ENCODE measurements around the gene ANGPTL7.
A peak's percentile ranks its signal among the peaks of the same experiment; 100 is the strongest.
"Not testable (repeated sequence)": the region's sequence is repeated elsewhere in the genome, so short reads cannot be mapped to it uniquely, and the experiment has no call there.

ANGPTL7 gene, protein sequence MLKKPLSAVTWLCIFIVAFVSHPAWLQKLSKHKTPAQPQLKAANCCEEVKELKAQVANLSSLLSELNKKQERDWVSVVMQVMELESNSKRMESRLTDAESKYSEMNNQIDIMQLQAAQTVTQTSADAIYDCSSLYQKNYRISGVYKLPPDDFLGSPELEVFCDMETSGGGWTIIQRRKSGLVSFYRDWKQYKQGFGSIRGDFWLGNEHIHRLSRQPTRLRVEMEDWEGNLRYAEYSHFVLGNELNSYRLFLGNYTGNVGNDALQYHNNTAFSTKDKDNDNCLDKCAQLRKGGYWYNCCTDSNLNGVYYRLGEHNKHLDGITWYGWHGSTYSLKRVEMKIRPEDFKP

DNA sequence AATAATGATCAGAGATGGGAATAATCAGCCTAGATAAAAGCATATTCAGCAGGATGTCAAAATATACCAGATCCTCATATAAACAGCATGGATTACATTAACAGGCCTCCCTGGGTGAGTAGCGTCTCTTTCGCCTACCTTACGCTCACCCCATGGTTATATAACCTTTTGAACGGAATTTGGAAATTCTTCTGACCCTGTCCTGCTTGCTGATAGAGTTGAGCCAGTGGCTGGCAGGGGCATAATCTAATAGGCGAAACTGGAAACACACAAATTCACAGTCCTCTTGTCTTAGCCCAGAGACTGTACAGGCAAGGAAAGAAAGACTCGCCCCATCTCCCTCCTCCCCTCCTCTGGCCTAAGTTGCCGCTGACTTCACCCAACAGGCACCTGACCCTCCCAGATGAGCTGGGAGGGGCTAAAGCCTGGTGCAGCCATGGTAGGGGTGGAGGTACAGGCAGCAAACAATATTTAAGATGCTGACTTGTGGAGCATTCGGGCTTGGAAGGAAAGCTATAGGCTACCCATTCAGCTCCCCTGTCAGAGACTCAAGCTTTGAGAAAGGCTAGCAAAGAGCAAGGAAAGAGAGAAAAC, at the start of gene ANGPTL7:
Gene ANGPTL7 (plus strand): TSS at position 498 of the 594 bp plus-strand sequence. CDS start 225 bp downstream, outside the sequence.
- DNase-seq, result no peak

DNA sequence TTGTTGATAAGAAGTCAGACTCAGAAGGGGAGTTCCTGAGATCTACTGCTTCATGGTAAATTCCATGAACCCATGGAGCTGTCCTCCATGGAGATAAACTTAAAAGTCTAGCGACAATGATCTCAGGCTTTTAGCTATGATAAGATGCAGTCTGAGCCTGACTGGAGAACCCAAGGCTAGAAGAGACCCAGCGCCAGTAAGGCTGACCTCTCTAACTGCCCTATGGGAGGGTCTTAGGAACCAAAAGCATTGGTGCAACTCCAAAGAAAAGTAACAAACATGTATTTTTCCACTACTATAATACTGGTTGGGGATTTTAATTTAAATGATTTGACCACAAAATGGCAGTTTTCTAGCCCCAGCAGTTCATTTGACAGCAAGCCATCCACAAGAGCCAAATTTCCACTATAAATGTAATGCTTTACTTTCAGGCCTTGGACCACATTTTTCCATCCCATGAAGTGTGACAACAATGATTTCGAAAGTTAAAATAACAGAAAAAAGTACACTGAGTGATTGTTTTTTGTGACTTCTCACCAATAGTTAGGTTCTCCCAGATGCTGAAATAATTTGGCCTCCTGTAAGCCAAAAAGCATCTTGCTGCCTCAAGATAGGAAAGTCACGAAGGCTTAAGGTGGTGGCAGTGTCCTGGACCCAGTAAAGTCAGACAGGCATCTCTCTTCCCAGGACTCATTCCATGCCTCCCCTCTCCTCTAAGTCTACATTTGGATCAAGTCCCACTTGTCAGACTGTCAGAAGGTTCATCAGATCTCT, 46.4 kb upstream of the ANGPTL7 start:
- no peak for DNase-seq

DNA sequence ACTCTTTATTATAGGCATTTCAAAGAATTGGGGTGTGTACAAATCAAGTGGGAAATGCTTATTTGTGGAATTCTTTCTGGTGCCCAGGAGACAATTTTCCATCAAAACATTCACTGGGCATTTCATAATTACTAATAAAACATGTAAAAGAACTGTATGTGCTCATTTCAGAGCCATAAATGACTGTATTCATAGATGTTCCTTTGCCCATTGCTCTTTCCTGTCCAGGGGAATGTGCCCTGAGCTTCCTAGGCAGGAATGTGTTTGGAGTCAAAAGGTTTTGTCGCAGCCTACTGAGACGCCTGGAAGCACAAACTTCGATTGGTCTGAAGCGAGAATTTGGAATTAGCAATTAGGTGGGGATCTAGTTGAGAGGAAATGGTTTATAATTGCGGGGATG, 45.8 kb upstream of the ANGPTL7 start:
- no peak for DNase-seq

DNA sequence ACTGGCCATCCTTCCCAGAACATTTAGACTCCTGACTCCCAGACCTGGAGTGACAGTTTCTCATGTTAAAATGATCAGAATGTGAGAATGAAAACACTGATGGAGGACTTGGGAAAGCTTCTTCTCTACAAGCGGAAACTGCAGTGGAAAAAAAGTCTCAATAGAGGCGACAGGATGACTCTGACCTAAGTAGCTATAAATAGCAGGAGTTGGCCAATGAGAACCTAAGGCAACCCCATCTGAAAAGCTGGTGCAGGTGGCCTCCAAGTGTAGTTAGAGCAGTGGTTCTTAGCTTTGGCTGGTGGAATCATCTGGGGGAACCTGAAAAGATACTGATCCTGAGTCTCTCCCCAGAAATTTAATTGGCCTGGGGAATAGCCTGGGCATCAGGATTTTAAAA, 45.2 kb upstream of the ANGPTL7 start:
- DNase-seq, result peak in 1 of 14 donors; percentile 59

DNA sequence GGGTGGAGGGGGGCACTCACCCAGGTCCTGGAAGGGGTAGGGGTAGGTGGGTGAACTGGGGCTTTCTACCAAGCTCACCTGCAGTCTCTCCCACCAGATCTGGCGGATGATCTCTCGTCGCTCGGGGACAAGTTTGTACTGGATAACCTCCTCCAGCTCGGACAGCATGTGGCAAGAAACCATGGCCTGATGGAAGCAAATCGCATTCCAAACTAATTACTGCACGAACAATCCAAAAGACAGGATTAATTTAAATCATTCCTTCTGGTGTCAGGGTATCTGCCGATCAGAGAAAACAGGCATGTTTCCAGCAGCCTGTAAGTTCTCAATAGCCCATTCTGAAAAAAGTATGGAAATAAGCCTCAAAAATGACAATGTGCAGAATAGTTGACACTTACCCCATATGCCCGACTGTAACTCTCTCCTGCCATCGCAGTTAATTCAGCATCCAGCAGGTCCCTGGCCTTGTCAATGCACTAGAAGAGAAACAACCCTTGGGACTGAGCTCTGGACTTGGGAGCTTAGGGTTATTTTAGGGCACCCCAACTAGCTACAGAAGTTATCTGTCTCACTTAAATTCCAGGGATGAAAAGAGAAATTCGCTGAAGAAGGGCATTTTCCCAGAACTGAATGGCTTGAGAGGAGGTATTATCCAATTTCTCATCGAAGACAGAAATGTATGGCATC, 44.4 kb upstream of the ANGPTL7 start:
- DNase-seq, result peak in 1 of 14 donors; percentile 42

DNA sequence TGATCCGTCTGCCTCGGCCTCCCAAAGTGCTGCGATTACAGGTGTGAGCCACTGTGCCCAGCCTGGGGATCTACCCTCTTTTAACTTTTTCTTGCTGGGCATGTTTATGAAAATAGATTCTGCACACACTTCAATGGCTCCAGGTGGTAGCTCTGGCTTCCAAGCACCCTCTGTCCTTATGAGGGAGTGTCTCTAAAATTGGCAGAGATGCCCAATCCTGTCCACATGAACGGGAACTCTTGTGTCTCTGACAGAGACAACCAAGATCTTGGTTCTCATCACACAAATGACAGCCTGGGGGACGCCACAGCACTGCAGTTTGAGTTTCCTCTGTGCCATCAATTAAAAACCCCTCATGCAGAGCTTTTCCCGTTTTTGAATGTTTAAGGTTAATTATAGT, 43.4 kb upstream of the ANGPTL7 start:
- peak in 1 of 14 donors; percentile 79 for DNase-seq

DNA sequence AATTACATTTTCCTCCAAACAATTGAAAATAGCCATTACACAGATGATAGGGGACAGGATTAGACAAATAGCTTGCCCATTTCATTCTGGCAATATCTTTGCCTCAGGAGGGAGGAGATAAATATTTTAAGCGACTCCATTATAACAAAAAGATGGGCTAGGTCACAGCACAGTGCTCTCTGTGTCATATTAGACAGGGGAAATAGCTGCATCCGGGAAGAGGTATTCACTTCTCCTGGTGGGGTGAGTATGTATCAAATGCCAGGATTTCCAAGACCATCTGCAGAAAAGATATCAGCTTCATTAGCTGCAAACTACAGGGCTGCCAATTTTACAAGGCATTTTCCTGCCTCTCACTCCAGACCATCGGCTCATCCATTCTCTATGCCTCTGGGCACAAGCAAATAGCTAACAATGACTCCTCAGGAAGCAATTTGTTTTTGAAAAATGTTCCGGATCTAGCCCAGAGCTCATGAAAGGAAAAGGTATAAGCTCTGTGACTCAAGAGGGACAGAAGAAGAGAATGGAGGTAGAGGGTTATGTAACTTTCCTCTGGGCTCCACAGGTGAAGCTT, 41.9 kb upstream of the ANGPTL7 start:
- DNase-seq, result peak in 1 of 14 donors; percentile 85

DNA sequence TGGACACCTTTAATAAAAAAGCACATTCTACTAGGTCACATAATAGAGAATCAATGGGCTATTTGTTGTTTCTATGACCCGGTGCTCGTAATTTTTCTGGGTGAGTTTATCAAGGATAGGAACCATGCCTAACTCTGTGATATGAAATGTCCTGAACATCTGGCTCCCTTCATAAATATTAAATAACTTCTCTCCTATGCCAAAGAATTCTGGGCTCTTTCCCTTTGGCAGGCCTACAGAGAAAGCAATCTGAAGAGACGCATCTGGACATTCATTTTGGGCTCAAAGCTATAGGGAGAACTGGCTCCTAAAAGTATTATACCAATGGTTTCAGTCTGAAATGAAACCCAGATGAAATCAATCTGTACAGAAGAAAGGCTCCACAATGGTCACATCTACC, 38.8 kb upstream of the ANGPTL7 start:
- DNase-seq, result no peak

DNA sequence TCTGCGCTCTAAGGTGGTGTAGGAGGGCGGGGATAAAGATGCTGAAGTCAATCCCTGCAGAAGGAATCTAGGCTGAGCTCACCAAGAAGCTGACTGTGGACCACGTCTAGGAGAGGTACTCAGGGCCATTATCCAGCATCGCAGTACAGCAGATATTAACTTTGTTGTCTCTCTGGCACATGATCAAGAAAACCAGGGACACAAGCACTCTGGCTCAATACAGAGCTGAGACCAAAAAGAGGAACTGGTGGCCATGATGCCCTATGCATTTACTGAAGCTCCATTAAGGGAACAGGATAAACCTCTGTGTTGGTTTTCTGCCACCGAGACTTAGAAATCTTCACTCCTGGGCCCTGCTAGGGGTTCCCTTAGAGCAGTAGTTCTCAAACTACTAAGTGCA, 38.0 kb upstream of the ANGPTL7 start:
- DNase-seq, result no peak

DNA sequence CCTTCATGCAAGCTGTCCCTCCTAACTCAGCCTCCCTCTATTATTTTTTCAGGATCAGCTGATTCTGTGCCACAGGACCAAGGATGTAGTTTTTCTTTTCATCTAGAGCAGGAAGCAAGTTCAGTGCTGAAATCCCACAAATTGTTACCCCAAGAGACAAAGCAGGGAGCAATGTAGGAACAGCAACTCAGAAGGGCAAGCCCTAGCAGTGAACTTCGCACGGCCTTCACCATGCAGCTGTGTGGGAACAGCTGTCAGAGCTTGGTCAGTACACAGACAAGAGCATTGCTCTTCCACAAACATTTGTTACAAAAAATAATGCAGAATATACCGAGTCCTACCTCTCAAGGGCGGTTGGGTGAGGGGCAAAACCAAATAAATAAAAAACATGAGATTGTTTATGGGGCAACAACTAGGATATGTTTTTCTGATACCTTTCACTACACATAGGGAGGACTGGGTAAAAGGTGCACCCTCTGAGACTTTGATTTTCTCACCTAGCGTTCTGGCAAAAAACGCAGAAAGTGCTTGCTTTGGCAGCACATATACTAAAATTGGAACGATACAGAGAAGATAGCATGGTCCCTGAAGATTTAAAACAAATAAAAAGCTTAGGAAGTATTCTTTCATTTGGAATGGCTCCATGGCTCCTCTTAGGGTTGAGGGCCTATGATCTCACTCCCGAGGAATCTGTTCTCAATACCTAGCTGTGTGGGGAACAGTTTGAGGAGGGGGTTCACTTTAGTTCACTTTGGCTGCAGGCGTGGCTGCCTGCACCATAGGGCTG, 37.1 kb upstream of the ANGPTL7 start:
- DNase-seq, result no peak

DNA sequence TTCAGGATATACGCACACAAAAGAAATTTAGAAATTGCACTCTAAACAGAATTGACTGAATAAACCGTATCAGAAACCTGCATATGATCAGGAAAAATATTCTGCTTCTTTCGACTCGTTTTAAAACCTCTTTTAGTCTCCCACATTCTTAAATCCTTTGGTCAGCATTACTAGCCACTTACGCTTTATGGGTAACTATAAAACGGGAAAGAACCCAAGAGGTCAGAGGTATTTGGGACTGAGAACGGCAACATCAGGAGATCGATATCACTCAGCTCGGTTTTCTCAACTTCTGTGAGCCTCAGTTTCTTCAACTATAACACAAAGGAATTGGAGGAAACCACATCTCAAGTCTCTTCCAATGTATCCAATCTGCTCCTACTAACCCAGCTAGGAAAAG, 36.4 kb upstream of the ANGPTL7 start:
- no peak for DNase-seq

DNA sequence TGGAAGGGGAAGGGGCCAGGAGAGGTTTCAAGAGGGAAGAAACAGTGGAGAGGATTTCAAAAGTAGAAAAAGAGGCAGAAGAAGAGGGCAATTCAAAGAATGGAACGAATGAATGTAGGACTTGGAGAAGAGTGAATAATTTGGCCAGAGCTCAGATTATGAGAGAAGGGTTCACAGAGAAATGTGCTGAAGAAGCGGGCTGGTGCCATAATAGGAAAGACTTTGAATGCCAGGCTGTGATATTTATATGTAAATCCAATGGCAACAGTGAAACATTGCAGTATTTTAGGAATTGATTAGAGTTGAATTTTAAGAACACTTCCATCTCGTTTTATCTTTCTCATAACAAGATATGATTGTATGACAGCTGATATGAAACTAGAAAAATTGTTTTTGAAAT, 36.0 kb upstream of the ANGPTL7 start:
- no peak for DNase-seq

DNA sequence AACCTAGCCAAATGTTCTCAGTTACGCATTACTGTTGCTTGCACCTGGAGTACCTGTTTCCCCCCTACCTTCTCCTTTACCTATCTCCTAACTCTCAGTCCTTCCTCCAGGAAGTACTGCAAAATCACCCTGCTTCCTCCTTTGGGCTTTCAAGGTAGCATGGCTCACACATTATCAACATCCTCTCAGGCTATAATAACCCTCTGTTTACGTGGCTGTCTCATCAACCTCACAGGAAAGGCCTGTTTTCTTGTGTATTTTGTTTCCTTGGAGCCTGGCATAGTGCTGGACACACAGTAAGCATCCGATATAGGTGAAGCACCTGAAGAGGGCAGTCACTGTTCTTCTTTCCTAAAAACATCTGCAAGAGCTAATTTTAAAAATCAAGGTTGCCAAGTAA, 32.7 kb upstream of the ANGPTL7 start:
- DNase-seq, result no peak

DNA sequence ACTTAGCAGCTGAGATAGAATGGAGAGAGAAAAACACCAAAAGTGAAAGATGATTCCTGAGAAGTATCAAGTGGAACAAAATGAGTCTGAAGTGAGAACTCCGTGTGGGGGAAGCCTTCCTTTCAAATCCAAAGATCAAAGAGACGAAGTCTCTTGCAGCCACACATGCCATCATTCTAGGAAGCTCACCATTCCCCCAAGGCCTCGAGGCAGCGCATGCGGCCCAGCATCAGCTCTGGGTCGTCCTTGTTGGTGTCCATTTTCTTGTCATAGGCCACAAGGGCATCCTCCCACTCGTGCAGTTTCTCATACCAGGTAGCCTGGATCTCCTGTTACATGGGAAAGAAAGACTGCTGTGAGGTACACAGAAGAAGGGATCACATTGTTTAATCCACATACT, 32.2 kb upstream of the ANGPTL7 start:
- DNase-seq, result no peak

DNA sequence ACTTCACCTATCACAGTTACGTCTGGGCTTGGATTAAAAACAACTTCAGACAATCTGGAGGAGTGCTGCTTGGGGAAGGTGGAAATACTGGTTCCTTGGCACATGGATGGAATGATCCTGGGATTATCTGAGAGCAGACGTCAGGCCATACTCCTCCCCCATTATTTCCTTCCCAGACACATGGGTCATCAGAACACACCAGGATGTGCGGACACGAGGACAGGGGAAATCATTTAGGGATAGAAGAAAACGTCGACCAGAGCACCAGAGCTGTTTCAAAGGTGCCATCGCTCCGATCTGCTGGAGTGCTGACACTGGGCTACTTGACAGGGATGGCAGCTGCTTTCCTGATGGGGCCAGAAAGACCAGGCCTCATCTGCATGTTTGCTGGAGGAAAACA, 31.8 kb upstream of the ANGPTL7 start:
- DNase-seq, result no peak

DNA sequence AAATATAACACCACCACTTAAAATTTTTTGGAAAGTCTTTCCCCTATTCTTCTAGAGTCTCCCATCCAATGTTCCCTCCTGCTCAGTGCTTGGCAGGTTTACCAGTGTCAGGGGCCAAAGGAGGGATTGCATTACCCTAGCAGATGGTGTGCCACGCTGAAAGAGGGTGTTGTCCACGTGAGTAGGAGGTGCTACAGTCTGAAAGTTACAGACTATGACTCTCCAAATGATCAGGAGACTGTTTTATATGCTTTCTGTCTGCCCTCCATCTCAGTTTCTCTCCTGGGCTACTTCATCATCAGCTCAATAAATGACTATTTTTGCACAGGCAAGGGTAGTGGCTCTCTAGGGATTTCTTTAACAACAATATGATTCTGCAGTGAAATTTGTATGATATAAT, 31.3 kb upstream of the ANGPTL7 start:
- DNase-seq, result peak in 2 of 14 donors; percentile 8 to 77

DNA sequence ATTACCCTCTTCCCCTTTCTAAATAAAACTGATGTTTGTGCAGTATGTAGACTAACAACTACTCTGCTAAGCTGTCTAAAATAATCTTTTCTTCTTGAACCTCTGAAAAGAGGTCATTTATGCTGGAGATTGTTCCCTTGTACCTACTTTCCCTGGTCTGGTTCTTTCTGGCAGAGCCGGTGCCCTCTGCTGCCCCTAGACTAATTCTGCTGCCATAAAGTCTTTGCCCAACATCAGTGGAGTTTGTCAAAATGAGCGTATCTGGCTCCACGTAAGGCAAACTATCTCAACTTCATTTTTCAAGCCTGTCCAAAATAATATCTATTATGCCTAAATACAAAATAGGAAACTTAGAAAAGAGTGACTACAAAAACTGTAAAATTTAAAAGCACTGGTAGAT, 30.9 kb upstream of the ANGPTL7 start:
- DNase-seq, result peak in 1 of 14 donors; percentile 45

DNA sequence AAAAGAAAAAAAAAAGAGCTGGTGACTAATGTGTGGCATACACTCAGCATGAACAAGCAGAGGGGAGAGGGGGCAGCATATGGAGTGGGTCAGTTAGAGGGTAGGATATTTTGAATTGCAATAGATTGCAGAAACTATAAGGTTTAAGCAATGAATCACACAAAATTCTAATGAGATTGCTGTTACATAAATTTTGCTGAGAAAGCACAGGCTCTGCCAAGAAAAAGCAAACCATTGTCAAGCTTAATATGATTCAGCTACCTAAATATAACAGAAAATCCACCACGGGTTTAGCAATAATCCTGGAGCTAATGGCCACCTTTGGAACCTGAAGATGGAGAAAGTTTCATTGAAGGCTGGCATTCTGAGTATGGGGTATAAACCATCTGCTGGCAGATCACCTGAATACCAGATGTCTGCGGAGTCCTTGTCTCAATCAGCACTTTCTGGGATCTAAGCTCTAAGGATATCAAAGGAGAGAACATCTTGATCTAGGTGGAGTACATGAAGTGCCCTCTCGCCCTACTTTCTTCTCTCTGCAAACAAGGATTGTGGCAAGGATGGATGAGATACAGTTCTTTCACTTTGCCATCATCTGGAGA, 30.3 kb upstream of the ANGPTL7 start:
- peak in 1 of 14 donors; percentile 34 for DNase-seq

DNA sequence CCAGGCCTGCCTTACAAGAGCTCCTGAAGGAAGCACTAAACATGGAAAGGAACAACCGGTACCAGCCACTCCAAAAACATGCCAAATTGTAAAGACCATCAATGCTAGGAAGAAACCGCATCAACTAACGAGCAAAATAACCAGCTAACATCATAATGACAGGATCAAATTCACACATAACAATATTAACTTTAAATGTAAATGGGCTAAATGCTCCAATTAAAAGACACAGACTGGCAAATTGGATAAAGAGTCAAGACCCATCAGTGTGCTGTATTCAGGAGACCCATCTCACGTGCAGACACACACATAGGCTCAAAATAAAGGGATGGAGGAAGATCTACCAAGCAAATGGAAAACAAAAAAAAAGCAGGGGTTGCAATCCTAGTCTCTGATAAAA, 26.4 kb upstream of the ANGPTL7 start:
- not testable (repeated sequence) for DNase-seq

DNA sequence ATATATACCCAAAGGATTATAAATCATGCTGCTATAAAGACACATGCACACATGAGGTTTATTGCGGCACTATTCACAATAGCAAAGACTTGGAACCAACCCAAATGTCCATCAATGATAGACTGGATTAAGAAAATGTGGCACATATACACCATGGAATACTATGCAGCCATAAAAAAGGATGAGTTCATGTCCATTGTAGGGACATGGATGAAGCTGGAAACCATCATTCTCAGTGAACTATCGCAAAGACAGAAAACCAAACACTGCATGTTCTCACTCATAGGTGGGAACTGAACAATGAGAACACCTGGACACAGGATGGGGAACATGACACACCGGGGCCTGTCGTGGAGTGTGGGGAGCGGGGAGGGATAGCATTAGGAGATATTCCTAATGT, 22.4 kb upstream of the ANGPTL7 start:
- not testable (repeated sequence) for DNase-seq

DNA sequence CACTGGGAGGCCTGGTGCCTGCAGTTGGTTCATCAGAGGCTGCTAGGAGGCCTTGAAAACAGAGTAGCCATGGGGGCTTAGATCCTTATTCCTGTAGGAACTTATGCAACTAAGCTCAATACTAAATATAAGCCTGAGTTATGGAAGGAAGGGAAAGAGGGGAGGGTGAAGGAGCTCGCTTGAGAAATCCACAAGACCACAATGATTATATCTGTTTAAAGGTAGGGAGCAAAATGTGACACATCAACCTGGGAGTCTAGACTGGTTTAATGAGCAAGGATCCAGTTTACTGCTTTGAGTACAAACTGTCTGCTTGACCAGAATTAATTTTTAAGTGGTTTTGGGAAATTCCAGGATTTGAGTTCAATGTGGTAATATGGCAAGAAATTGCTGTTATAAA, 20.4 kb upstream of the ANGPTL7 start:
- DNase-seq, result no peak

Data from C1 segment of cervical spinal cord (tissue), 14 donors.